ENCODE data around the gene PXDN.
"Not testable (repeated sequence)": the region's sequence is repeated elsewhere in the genome, so short reads cannot be mapped to it uniquely, and the experiment has no call there.

Gene PXDN

DNA sequence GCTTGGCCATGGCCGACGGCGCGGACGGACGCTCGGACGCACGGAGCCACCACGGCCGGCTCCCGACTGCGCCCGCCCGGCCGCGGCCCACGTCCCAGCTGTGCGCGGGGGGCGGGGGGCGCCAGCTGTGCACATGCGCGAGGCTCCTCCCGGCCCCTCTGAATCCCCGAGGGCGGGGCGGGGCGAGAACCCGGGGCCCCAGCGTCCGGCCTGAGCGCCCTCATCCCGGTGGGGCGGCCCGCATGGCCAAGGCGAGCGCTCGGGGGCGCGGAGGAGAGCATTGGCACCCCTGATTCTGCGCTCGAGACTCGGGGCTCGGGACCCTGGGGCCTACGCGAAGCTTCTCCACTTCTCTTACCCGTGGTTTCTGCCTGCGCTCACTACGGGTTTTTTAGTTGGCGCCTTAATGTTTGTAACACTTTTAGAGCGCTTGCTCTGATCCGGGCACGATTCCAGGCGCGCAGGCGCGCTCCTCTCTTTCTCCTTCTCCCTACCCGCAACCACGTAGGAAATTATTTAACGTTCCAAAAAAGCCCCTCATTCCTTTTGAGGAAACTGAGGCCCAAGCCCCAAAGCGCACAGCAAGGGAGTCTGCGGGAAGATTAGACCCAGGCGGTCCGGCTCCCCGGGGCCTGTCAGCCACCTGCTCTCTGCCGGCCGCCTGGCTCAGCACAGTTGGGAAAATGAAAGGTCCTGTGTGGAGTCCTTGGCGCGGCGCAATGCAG is at the start of gene PXDN:
Gene PXDN, minus strand, starts transcription at position 70 of the 725 bp plus-strand sequence. Its CDS starts 60 bp downstream, at position 10.
- DNase-seq (ENCODE audit: low read depth) = no peak

- DNase-seq (ENCODE audit: low read depth) = no peak
Observed at GRCh38 chr2:1793868-1794445, 49.6 kb upstream of the PXDN start.

- DNase-seq (ENCODE audit: low read depth) = no peak
Observed at GRCh38 chr2:1793001-1793867, 48.9 kb upstream of the PXDN start.

DNA sequence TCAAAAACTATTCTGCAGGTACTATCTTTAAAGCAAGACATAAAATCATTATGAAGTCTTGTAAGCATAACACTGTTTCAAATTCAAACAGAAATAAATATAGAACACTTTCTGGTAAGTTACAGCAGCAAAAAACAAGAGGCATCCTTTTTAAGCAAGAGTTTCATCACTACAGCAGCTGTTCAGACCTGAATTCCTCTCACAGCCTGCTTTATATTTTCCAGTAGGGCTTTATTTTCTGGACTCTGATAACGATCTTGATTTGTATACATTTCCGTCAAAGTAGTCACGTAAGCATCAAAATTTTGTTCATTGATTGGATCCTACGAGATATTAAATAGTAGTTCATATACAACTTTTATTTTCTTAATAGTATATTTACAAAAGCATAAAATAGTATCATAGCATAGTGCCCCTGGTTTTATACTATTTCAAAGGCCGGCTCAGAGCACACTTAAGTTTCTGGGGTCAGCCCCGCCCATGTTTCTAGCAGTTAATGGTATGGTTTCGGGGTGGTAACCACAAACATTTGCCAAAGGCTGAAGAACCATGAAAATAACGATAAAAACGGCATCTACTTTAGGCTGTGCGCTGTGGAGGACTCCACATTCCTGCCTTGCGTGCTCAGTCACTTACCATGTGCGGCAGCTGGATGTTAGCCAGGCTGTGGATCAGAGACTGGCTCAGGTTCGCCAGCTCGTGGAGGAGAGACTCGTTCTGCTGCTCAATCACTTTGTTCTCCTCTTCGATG is 47.5 kb upstream of the PXDN start:
- no peak for DNase-seq (ENCODE audit: low read depth)

GRCh38 chr2:1791006-1791605 is 46.8 kb upstream of the PXDN start:
- no peak for DNase-seq (ENCODE audit: low read depth)

GRCh38 chr2:1790473-1790872 is 46.2 kb upstream of the PXDN start:
- no peak for DNase-seq (ENCODE audit: low read depth)

DNA sequence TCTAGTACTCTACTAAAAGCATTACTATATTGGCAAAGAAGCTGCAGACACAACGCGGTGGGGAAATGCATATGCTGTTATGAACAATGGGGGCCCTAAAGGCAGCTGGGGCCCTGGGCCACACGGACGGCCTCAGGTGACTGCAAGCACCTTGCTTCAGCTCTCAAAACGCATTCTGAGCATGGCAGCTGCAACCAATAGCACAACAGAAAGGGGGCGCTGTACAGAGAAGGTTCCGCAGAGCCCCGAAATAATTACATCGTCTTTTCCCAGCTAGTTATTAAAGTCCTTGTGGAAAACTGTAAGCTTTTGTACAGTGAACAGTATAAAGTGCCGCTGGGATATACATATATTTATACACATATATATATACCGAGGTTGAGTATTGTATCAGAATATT is 45.3 kb upstream of the PXDN start:
- DNase-seq (ENCODE audit: low read depth) = no peak

DNA sequence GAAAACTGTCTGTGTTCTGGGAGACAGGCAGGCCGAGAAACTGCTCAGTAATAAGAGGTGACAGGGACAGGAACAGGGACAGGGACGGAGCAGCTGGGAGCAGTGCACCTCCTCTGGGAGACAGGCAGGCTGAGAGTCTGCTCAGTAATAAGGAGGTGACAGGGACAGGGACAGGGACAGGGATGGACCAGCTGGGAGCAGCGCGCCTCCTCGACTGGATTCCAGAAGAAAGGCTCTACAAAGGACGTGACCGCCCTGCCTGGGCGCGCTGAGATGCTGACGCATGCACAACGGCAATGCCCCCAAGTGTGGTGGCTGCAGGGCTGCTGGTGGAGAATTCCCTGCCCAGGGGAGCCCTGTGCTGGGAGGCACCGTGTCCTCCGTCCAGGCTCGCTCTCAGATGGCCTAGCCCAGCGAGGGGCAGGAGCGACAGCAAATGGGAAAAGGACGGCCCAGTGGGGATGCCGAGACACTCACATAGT is 44.2 kb upstream of the PXDN start:
- no peak for DNase-seq (ENCODE audit: low read depth)

- DNase-seq (ENCODE audit: low read depth) = no peak
Observed at GRCh38 chr2:1787755-1788477, 43.6 kb upstream of the PXDN start.

- no peak for DNase-seq (ENCODE audit: low read depth)
Observed at GRCh38 chr2:1784986-1785617, 40.8 kb upstream of the PXDN start.

- DNase-seq (ENCODE audit: low read depth) = no peak
Observed at GRCh38 chr2:1784087-1784486, 39.8 kb upstream of the PXDN start.

DNA sequence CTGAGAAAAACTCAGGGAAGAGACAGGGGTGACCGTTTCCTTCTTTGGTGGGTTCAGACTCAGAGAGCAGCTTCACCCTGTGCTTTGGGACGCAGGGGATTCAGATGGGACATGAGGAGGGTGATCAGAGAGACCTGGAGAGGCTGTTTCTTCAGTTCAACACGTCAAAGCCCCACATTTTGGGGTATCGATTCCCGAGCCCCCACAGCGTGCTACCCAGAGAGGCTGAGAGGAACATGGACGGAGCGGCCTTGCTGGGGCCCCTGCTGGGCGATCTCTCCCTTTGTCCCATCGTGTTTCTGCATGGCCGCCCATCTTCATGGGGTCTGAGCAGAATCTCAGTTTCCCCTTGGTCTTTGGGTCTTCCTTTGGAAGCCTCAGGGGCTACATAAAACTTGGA is 38.2 kb upstream of the PXDN start:
- no peak for DNase-seq (ENCODE audit: low read depth)

GRCh38 chr2:1781291-1782080 is 37.2 kb upstream of the PXDN start:
- DNase-seq (ENCODE audit: low read depth) = peak; percentile 19

GRCh38 chr2:1780693-1781092 is 36.4 kb upstream of the PXDN start:
- DNase-seq (ENCODE audit: low read depth) = no peak

DNA sequence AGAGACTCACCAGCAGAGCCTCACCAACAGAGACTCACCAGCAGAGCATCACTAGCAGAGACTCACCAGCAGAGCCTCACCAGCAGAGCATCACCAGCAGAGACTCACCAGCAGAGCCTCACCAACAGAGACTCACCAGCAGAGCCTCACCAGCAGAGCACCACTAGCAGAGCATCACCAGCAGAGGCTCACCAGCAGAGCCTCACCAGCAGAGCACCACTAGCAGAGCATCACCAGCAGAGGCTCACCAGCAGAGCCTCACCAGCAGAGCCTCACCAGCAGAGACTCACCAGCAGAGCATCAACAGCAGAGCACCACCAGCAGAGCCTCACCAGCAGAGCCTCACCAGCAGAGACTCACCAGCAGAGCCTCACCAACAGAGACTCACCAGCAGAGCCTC is 35.7 kb upstream of the PXDN start:
- DNase-seq (ENCODE audit: low read depth) = not testable (repeated sequence)

DNA sequence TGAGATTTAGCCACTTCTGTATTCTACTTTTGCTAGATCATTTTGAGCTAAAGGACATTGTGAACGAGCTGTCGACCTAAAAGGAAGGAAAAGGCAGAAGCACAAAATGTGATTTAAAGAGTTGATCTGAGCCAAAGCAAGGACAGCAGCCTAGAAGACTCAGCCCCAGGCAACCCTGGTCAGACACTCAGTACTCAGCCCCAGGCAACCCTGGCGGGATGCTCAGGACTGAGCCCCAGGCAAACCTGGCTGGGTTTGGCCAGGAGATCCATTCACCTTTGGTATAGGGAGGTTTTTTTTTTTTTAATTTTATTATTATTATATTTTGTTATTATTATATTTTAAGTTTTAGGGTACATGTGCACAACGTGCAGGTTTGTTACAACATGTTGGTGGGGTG is 34.3 kb upstream of the PXDN start:
- DNase-seq (ENCODE audit: low read depth) = no peak

GRCh38 chr2:1777781-1778180 is 33.5 kb upstream of the PXDN start:
- no peak for DNase-seq (ENCODE audit: low read depth)

DNA sequence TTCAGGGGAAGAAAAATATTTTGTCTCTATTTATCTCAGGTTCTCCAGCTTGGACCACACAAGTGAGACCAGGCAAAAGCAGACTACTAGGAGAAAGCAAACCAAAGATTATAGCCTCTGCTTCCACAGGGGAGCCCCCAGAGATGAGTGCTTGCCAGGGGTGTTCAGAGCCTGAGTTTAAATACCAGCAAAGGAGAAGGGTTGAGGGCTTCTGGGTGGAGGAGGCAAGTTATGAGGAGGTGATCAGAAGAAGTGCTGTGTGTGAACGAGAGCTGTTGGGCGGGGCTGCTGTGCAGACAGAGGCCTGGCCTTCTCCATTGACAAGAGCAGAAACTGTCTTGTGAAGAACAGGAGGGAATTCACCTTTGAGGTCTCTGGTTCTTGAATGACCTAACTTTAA is 32.8 kb upstream of the PXDN start:
- DNase-seq (ENCODE audit: low read depth) = no peak

DNA sequence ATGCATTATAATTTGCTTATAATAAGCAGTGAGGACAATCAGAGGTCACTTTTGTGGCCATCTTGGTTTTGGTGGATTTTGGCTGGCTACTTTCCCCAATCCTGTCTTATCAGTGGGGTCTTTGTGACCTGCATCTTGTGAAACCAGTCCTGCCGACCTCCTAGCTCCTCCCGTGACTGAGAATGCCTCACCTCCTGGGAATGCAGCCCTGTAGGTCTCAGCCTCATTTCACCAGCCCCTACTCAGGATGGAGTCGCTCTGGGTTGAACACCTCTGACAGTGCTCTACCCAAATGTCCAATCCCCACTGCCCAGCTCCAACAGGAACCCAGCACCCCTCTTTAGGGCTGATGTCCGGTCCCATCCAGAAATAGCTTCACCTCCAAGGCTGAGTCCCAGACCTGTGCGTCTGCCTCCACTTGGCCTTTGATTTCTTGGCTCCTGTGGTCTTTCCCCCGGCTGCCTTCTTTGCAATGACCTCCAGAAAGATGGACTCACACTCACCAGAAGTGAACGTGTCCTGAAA is 31.3 kb upstream of the PXDN start:
- DNase-seq (ENCODE audit: low read depth) = no peak
